Mesendoderm (in vitro differentiated cells): Measurements from ENCODE around the gene ICA1.

Experiments
- DNase-seq: peaks from one replicate; pipeline ENCODE4 v3.0.0; 2013
- H2AK5ac ChIP-seq: 2 replicates; pipeline ENCODE4 v1.6.1; 2013; ENCODE audit warnings: low read length, inconsistent platforms
- H2BK120ac ChIP-seq: 2 replicates; pipeline ENCODE4 v1.6.1; 2013; ENCODE audit warnings: low read depth, mild to moderate bottlenecking, low read length, moderate library complexity, mixed read lengths
- H2BK15ac ChIP-seq: replicated peaks from 2 replicates; pipeline ENCODE4 v1.6.1; 2013; ENCODE audit warnings: low read depth, mild to moderate bottlenecking, moderate library complexity
- H2BK5ac ChIP-seq: 2 replicates; pipeline ENCODE4 v1.6.1; 2013; ENCODE audit warnings: low read length, inconsistent platforms
- H3K18ac ChIP-seq: 2 replicates; pipeline ENCODE4 v1.6.1; 2013; ENCODE audit warnings: mild to moderate bottlenecking, low read length, mixed read lengths
- H3K23ac ChIP-seq: one replicate; pipeline ENCODE4 v1.6.1; 2013; ENCODE audit warnings: low read length
- H3K27ac ChIP-seq: 2 replicates; pipeline ENCODE4 v1.5.1; 2013; ENCODE audit warnings: low read depth, mild to moderate bottlenecking, inconsistent platforms, low read length, moderate library complexity
- H3K27me3 ChIP-seq: 2 replicates; pipeline ENCODE4 v1.6.1; 2013; ENCODE audit warnings: low read length, control low read depth, mild to moderate bottlenecking, inconsistent platforms; ENCODE audit not compliant: insufficient read depth, poor library complexity
- H3K36me3 ChIP-seq: 2 replicates; pipeline ENCODE4 v1.6.1; 2013; ENCODE audit warnings: low read length, inconsistent platforms; ENCODE audit not compliant: control insufficient read depth, insufficient read depth
- H3K4ac ChIP-seq: one replicate; pipeline ENCODE4 v1.6.1; 2013; ENCODE audit warnings: low read depth, mild to moderate bottlenecking, low read length, moderate library complexity
- H3K4me1 ChIP-seq: 2 replicates; pipeline ENCODE4 v1.6.1; 2013; ENCODE audit warnings: low read depth, low read length, inconsistent platforms; ENCODE audit not compliant: control insufficient read depth
- H3K4me2 ChIP-seq: 2 replicates; pipeline ENCODE4 v1.6.1; 2013; ENCODE audit warnings: low read length
- H3K4me3 ChIP-seq: 2 replicates; pipeline ENCODE4 v1.5.1; 2013; ENCODE audit warnings: mild to moderate bottlenecking, low read length
- H3K56ac ChIP-seq: one replicate; pipeline ENCODE4 v1.6.1; 2013; ENCODE audit warnings: low read length
- H3K79me1 ChIP-seq: 2 replicates; pipeline ENCODE4 v1.6.1; 2013; ENCODE audit warnings: low read length, inconsistent platforms
- H3K79me2 ChIP-seq: 2 replicates; pipeline ENCODE4 v1.6.1; 2013; ENCODE audit warnings: mild to moderate bottlenecking, low read length; ENCODE audit not compliant: control insufficient read depth, insufficient read depth
- H3K9ac ChIP-seq: 2 replicates; pipeline ENCODE4 v1.6.1; 2013; ENCODE audit warnings: low read length, inconsistent platforms
- H4K5ac ChIP-seq: one replicate; pipeline ENCODE4 v1.6.1; 2013; ENCODE audit warnings: low read length
- H4K8ac ChIP-seq: one replicate; pipeline ENCODE4 v1.6.1; 2013; ENCODE audit warnings: low read depth, mild to moderate bottlenecking, control low read depth, low read length, moderate library complexity
- WGBS: extraction: QIAGEN DNeasy Blood & Tissue Kit; methylation state at CpG from one replicate; pipeline ENCODE4 v1.1.7; 2013; ENCODE audit warnings: low lambda C conversion rate, missing lambda C conversion rate; ENCODE audit not compliant: insufficient coverage; ENCODE audit errors: extremely low coverage; 5-methylcytosine and 5-hydroxymethylcytosine counted together

ICA1 gene

DNA sequence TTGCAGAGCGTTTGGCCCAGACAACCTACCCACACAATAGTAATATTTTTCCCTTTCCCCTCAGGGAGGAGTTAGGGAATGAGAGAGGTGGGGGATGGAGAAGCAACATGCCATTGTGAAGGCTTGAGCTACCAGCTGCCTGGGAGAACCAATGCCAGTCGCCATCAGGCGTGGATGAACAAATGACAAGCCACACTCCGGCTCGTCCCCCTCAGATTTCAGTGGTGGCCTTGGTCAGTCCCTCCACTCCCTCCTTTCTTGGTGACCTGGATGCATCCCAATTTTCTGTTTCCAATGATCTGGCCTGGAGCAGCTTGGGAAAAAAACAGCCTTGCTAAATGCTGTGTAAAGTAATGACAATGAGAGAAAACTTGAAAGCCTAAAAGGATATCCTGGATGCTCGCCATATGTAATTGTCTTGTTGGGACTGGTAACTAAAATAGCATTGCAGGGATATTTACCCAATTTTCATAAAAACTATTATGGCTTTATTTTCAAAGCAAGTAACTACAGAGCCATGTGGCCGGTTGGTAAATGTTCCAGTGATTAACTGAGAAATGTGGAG, 110.7 kb downstream of the ICA1 start:
- H3K27ac ChIP-seq = no peak overlapping the region
- H3K18ac ChIP-seq = no peak overlapping the region
- no peak for DNase-seq
- H3K79me2 ChIP-seq = no peaks in the 10 kb centered on the region
- no peaks in the 10 kb centered on the region for H3K4me1 ChIP-seq
- WGBS = no CpG with 5 or more reads among the region's 7 CpGs
- no peak overlapping the region for H2AK5ac ChIP-seq
- no peak overlapping the region for H3K4me2 ChIP-seq
- H3K9ac ChIP-seq = no peak overlapping the region
- H3K4ac ChIP-seq = no peak overlapping the region
- H2BK5ac ChIP-seq = no peak overlapping the region
- H3K4me3 ChIP-seq = no peak overlapping the region
- no peak overlapping the region for H3K56ac ChIP-seq
- no peak overlapping the region for H2BK15ac ChIP-seq
- H3K79me1 ChIP-seq = no peaks in the 10 kb centered on the region
- H3K27me3 ChIP-seq = no peaks in the 10 kb centered on the region
- H2BK120ac ChIP-seq = no peak overlapping the region
- no peak overlapping the region for H4K5ac ChIP-seq
- H3K23ac ChIP-seq = no peak overlapping the region
- no peak overlapping the region for H4K8ac ChIP-seq
- H3K36me3 ChIP-seq = no peaks in the 10 kb centered on the region

DNA sequence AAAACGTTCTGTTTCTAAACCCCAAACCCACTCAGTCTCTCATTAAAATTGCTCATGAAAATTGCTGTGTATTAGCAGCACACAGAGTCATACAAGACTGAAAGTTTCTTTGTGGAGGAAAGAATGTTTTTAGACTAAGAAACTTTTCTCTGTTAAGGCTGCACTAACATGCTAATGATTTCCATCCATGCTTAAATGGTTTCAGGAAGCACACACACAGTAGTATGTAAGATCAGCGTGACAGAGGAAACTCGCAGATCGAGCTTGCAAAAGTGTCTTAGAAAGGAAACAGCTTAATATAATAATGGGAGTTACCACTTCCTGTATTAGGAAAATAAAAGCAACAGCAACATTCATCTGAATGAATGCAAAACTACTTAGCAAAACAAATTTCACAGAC, 112.7 kb downstream of the ICA1 start:
- no peak overlapping the region for H3K23ac ChIP-seq
- no peaks in the 10 kb centered on the region for H3K79me1 ChIP-seq
- WGBS = no CpG with 5 or more reads among the region's 4 CpGs

DNA sequence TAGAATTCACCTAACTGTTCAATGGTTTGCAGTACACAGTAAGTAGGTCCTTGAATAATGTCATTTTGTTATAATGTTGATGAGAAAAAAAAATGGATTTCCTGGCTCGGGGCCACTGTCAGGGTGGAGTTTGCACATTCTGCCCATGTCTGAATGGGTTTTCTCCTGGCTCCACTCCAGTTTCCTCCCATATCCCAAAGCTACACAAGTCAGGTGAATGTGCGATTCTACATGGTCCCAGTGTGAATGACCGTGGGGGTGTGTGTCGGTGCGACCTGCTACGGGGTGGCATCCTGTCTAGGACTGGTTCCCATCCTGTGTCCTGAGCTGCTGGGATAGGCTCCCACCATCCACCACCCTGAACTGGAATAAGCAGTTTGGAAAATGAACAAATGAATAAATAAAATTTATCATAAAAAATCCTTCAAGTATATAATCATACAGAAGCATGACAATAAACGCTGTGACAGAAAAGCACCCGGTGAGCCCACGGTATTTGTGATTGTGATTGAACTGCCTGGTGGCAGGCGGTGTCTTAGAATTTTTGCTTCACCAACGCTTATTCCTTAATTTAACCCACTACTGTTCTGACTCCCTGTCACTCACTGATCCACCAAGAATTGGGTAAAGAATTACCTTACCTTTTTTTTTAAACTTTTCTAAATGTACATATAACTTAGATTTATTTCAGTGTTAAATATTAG, 114.1 kb downstream of the ICA1 start:
- no CpG with 5 or more reads among the region's 11 CpGs for WGBS
- H3K27ac ChIP-seq = no peak overlapping the region
- no peak overlapping the region for H3K56ac ChIP-seq
- no peak overlapping the region for H3K9ac ChIP-seq
- no peak for DNase-seq
- no peak overlapping the region for H3K18ac ChIP-seq
- no peak overlapping the region for H3K4me3 ChIP-seq
- no peak overlapping the region for H4K5ac ChIP-seq
- H3K79me1 ChIP-seq = no peaks in the 10 kb centered on the region
- H2BK120ac ChIP-seq = no peak overlapping the region
- no peak overlapping the region for H2BK5ac ChIP-seq
- H3K79me2 ChIP-seq = no peaks in the 10 kb centered on the region
- H3K36me3 ChIP-seq = no peaks in the 10 kb centered on the region
- H2BK15ac ChIP-seq = no peak overlapping the region
- H3K23ac ChIP-seq = no peak overlapping the region
- no peaks in the 10 kb centered on the region for H3K4me1 ChIP-seq
- H2AK5ac ChIP-seq = no peak overlapping the region
- no peaks in the 10 kb centered on the region for H3K27me3 ChIP-seq
- H4K8ac ChIP-seq = no peak overlapping the region
- H3K4ac ChIP-seq = no peak overlapping the region
- no peak overlapping the region for H3K4me2 ChIP-seq

More for the DNA sequence above, 112.7 kb downstream of the ICA1 start:
- Histone ChIP-seq H2BK15ac (no peak overlapping the region), H3K4me1 (no peaks in the 10 kb centered on the region), H4K5ac (no peak overlapping the region), H3K27ac (no peak overlapping the region), H3K36me3 (no peaks in the 10 kb centered on the region), H3K4ac (no peak overlapping the region), H3K4me2 (no peak overlapping the region), H3K9ac (no peak overlapping the region), H3K18ac (no peak overlapping the region), H2AK5ac (no peak overlapping the region), H3K79me2 (no peaks in the 10 kb centered on the region), H4K8ac (no peak overlapping the region), H2BK5ac (no peak overlapping the region), H3K56ac (no peak overlapping the region), H3K4me3 (no peak overlapping the region), H3K27me3 (no peaks in the 10 kb centered on the region), H2BK120ac (no peak overlapping the region)
- no peak for DNase-seq

DNA sequence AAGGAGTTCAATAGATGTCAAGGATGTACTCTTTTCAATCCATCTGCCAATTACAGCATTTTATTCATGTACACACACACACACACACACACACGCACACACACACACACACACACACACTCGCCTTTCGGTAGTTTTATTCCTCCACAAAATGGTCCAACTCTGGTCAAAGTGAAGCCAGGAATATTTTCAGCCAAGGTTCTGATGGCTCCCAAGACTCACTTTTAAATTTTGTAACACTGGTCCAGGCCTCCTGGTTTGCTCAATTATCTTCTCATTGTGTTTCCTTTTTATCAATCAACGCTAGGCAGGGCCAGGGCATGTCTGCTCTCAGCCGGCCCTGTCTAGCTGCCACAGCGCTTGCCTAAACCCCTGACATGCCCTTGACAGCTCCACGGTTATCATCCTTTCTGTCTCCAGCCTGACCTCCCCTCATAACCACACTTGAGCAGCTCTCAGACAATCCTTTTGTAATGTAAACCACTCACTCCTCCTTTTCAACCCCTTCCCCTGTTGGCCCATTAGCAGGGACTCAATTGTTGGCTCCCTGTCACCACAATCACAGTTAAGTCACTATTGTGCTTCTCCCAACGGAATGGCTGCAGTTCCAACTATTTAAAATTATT, 115.1 kb downstream of the ICA1 start:
- no peak overlapping the region for H4K5ac ChIP-seq
- no peak overlapping the region for H3K27ac ChIP-seq
- H3K18ac ChIP-seq = no peak overlapping the region
- H3K4me1 ChIP-seq = no peaks in the 10 kb centered on the region
- H3K79me1 ChIP-seq = no peaks in the 10 kb centered on the region
- peak; percentile 27 for DNase-seq
- H3K36me3 ChIP-seq = no peaks in the 10 kb centered on the region
- H3K9ac ChIP-seq = no peak overlapping the region
- no peak overlapping the region for H3K4ac ChIP-seq
- no peaks in the 10 kb centered on the region for H3K79me2 ChIP-seq
- H2AK5ac ChIP-seq = no peak overlapping the region
- no peak overlapping the region for H2BK120ac ChIP-seq
- H2BK15ac ChIP-seq = no peak overlapping the region
- no peak overlapping the region for H3K23ac ChIP-seq
- no peak overlapping the region for H3K4me3 ChIP-seq
- H4K8ac ChIP-seq = no peak overlapping the region
- H3K56ac ChIP-seq = no peak overlapping the region
- H3K4me2 ChIP-seq = no peak overlapping the region
- H2BK5ac ChIP-seq = no peak overlapping the region
- H3K27me3 ChIP-seq = no peaks in the 10 kb centered on the region
- WGBS = no CpG with 5 or more reads among the region's 8 CpGs

DNA sequence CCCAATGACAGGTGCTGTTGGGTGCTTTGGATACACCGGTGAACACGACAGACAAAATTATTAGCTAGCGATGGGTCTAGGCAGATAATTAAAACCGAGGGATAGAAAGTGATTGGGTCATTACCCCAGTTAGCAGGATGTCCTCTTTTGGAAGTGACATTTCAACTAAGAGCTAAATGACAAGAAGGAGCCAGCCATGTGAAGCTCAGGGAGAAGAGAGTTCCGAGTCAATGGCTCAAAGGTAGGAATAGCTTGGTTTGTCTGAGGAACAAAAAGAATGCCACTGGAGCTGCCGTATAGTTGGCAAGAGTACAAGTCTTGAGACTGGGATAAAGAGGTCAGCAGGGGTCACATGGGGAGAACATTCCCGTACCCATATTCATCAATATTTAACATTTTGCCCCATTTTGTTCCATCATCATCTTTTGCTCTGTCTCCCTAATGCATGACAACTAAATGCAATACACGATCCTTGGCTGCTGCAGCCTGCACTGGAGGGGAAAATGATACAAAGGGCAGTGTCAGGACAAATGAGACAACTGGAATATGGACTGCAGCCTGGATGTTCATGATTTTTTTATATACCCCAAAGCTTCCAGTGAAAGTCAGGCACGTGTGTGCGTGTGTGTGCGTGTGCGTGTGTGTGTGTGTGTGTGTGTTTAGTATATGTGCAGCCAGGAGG, 115.7 kb downstream of the ICA1 start:
- H3K9ac ChIP-seq = no peak overlapping the region
- H3K79me2 ChIP-seq = no peaks in the 10 kb centered on the region
- no peak overlapping the region for H4K5ac ChIP-seq
- no peaks in the 10 kb centered on the region for H3K36me3 ChIP-seq
- no peak overlapping the region for H3K4me2 ChIP-seq
- no peaks in the 10 kb centered on the region for H3K4me1 ChIP-seq
- H3K4ac ChIP-seq = no peak overlapping the region
- no peak overlapping the region for H2AK5ac ChIP-seq
- no peak overlapping the region for H3K18ac ChIP-seq
- DNase-seq = no peak
- H2BK120ac ChIP-seq = no peak overlapping the region
- no peaks in the 10 kb centered on the region for H3K27me3 ChIP-seq
- WGBS = no CpG with 5 or more reads among the region's 12 CpGs
- no peak overlapping the region for H4K8ac ChIP-seq
- H3K4me3 ChIP-seq = no peak overlapping the region
- no peak overlapping the region for H2BK5ac ChIP-seq
- no peak overlapping the region for H3K23ac ChIP-seq
- no peak overlapping the region for H3K27ac ChIP-seq
- no peaks in the 10 kb centered on the region for H3K79me1 ChIP-seq
- no peak overlapping the region for H3K56ac ChIP-seq
- H2BK15ac ChIP-seq = no peak overlapping the region
